Left lung (tissue), 10 donors: ENCODE data around the gene NEUROD2. TPM values are rescaled to one million over a fixed set of nuclear protein-coding genes. Genes with fewer than 3 reads are reported as not detected.
"Not testable (repeated sequence)": the region's sequence is repeated elsewhere in the genome, so short reads cannot be mapped to it uniquely, and the experiment has no call there.

Source experiments
- ATAC-seq: fragments of 200-7000 bp; cut with Tn5 transposase; one replicate; pipeline ENCODE4 v1.9.1; 2020; ENCODE audit warnings: moderate library complexity
- DNase-seq, 4 donors: peaks; one replicate each; pipeline ENCODE4 v3.0.0-alpha.2; 2013 to 2020
- H3K27ac ChIP-seq, 2 donors: fragments of 200-600 bp; sonication (generic) in 1 of 2; one replicate each; pipeline versions ENCODE4 v1.5.0 to v1.8.0; 2020 to 2021
- H3K27me3 ChIP-seq, 2 donors: fragments of 200-600 bp; sonication (generic) in 1 of 2; one replicate each; pipeline versions ENCODE4 v1.5.0 to v1.8.0; 2020 to 2021
- H3K36me3 ChIP-seq, 2 donors: fragments of 200-600 bp; sonication (generic) in 1 of 2; one replicate each; pipeline versions ENCODE4 v1.5.0 to v1.8.0; 2020 to 2021
- H3K4me1 ChIP-seq, 2 donors: fragments of 200-600 bp; one replicate each; pipeline ENCODE4 v1.8.0; 2021
- H3K4me3 ChIP-seq, 2 donors: fragments of 200-600 bp; sonication (generic) in 1 of 2; one replicate each; pipeline versions ENCODE4 v1.5.0 to v1.8.0; 2020 to 2021; ENCODE audit warnings: mild to moderate bottlenecking in 1 of 2
- H3K9me3 ChIP-seq, 2 donors: fragments of 200-600 bp; sonication (generic) in 1 of 2; one replicate each; pipeline versions ENCODE4 v1.5.0 to v1.8.0; 2020 to 2021
- CTCF ChIP-seq, 2 donors: fragments of 200-600 bp; sonication (generic) in 1 of 2; IDR thresholded peaks; one replicate each; pipeline versions ENCODE4 v1.5.0 to v1.8.0; 2021; ENCODE audit warnings: antibody characterized with exemption in 2 of 2
- intact Hi-C, 2 donors: fragments of 100-400 bp; cut with DNase I; formaldehyde crosslinking; loops; one replicate each; pipeline versions ENCODE4 v1.11.2 to v1.14.2; 2022
- polyA plus RNA-seq, 6 donors: library from polyadenylated mRNA; unstranded; fragments of 120-200 nt; gene quantifications; one replicate each; pipeline ENCODE4 v1.2.1, GENCODE V29; 2013; ENCODE audit not compliant: insufficient read length in 6 of 6
- total RNA-seq, 2 donors: library from RNA; stranded (reverse); fragmentation: NEBNext Ultra II Directional; extraction: Animal tissue kit (Norgen Biotek cat#: 25700); gene quantifications; one replicate each; pipeline ENCODE4 v1.2.1, GENCODE V29; 2021
- donor health status: DM: no; HTN: yes; CAD: no.
- donor health status: DM: no; HTN: no; CAD: no.

NEUROD2 gene
- total and polyA plus RNA-seq, 8 donors: 0.03 to 0.11 (median 0.08) TPM; not detected in 2

GRCh38 chr17:39591958-39592954 lies 15.5 kb downstream of the NEUROD2 start:
- Histone ChIP-seq H3K4me1 (no peaks in the 10 kb centered on the region), H3K4me3 (no peak overlapping the region), H3K27ac (no peak overlapping the region), H3K36me3 (no peaks in the 10 kb centered on the region), H3K27me3 (peaks cover 26 to 59% of the 10 kb centered on the region in 2 donors), H3K9me3 (no peaks in the 10 kb centered on the region)
- TF ChIP-seq CTCF (IDR thresholded peaks at IDR 0.05): no peak
- DNase-seq: peak in 2 of 4 donors; percentile 53 to 67
- intact Hi-C loops: no loop called here
- ATAC-seq: peak; percentile 77

DNA sequence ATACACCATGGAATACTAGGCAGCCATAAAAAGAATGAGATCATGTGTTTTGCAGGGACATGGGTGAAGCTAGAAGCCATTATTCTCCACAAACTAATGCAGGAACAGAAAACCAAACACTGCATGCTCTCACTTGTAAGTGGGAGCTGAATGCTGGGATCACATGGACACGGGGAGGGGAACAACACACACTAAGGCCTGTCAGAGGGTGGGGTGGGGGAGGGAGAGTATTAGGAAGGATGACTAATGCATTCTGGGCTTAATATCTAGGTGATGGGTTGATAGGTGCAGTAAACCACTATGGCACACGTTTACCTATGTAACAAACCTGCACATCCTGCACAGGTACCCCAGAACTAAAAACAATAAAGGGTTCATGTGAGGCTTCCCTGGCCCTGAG lies 17.5 kb downstream of the NEUROD2 start:
- H3K4me1 ChIP-seq, H3K27ac ChIP-seq, H3K9me3 ChIP-seq, DNase-seq, ATAC-seq, H3K36me3 ChIP-seq, H3K4me3 ChIP-seq, intact Hi-C loops: not testable (repeated sequence)
- peaks cover 6 to 38% of the 10 kb centered on the region in 2 donors for H3K27me3 ChIP-seq

GRCh38 chr17:39582658-39583057 lies 25.1 kb downstream of the NEUROD2 start:
- DNase-seq (no peak), ATAC-seq (no peak)
- intact Hi-C loops: no loop called here
- Histone ChIP-seq H3K27me3 (no peaks in the 10 kb centered on the region), H3K36me3 (no peaks in the 10 kb centered on the region), H3K4me1 (no peaks in the 10 kb centered on the region), H3K4me3 (no peak overlapping the region), H3K27ac (no peak overlapping the region), H3K9me3 (no peaks in the 10 kb centered on the region)
- TF ChIP-seq CTCF (IDR thresholded peaks at IDR 0.05): no peak

DNA sequence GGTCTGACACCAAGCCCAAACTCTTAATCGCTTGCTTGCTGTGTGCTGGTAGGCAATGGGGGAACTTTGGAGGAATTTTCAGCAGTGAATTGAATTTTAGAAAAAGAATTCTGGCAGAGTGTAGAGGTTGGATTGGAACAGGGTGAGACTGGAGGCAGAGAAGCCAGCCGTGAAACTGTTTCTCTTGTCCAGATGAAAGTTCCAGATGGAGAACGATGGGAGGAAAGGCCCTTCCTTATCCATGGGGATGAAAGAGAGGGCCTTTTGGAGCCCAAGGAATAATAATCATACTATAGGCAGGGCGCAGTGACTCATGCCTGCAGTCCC lies 26.0 kb downstream of the NEUROD2 start:
- H3K4me1 ChIP-seq: no peaks in the 10 kb centered on the region
- DNase-seq: no peak
- intact Hi-C loops: no loop called here
- H3K27ac ChIP-seq: no peak overlapping the region
- no peaks in the 10 kb centered on the region for H3K9me3 ChIP-seq
- H3K4me3 ChIP-seq: no peak overlapping the region
- no peak for ATAC-seq
- H3K27me3 ChIP-seq: no peaks in the 10 kb centered on the region
- no peaks in the 10 kb centered on the region for H3K36me3 ChIP-seq
- TF ChIP-seq CTCF (IDR thresholded peaks at IDR 0.05): no peak

DNA sequence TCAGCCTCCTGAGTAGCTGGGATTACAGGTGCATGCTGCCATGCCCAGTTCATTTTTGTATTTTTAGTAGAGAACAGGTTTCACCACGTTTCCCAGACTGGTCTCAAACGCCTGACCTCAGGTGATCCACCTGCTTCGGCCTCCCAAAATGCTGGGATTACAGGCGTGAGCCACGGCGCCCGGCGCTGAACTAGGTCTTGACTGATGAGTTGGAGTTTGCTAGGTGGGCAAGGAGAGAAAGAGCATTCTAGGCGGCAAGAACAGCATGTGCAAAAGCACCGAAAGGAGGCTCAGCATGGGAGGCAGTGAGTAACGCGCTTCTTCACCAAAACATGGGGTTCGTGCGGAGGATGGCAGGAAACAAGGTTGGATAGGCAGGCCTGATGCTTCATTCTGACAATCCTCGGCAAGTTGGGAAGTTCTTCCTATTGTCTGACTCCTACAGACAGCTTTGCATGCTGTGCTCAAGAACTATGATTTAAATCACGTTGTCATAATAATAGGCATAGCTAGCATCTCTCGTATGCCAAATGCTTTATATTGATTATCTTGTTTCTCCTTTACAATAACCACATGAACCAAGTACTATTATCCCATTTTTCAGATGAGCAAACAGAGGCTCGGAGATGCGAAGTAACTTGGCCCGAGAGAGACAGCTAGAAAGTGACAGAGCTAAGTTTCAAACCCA lies 26.5 kb downstream of the NEUROD2 start:
- DNase-seq: no peak

More for the DNA sequence above, 26.5 kb downstream of the NEUROD2 start:
- ATAC-seq: no peak
- Histone ChIP-seq H3K4me1 (no peaks in the 10 kb centered on the region), H3K4me3 (no peak overlapping the region), H3K27ac (no peak overlapping the region), H3K36me3 (no peaks in the 10 kb centered on the region), H3K9me3 (no peaks in the 10 kb centered on the region), H3K27me3 (no peaks in the 10 kb centered on the region)
- intact Hi-C loops: no loop called here
- TF ChIP-seq CTCF (IDR thresholded peaks at IDR 0.05): no peak
